ENCODE measurements around the gene SMARCC2. TPM values are rescaled to one million over a fixed set of nuclear protein-coding genes. Genes with fewer than 3 reads are reported as not detected.

SMARCC2 gene
- total and polyA plus RNA-seq, 9 of the 15 experiments (the other 6 are each of a cell fraction or from before 2014, with no cell fraction given) = 11.9 to 86.0 (median 36.6) TPM

GRCh38 chr12:56117778-56118687, 71.2 kb downstream of the SMARCC2 start, which contains the start of gene ZC3H10 (continued):
- TF ChIP-seq ZNF609 (CRISPR knock-in tag; IDR thresholded peaks at IDR 0.05; ENCODE audit: borderline replicate concordance) (peak; percentile 96; the same call in 1 of the 2 replicates), GTF2B (IDR thresholded peaks at IDR 0.05; ENCODE audit: extremely low read depth, insufficient read length) (peak; percentile 44), AFF1 (IDR thresholded peaks at IDR 0.05; ENCODE audit: low read depth in 1 of 2, partially characterized antibody in 2 of 2) (peak in 1 of 2 experiments; percentile 32), TSC22D4 (tag; IDR thresholded peaks at IDR 0.05) (no peak)
- TF ChIP-seq, protein P1, sequence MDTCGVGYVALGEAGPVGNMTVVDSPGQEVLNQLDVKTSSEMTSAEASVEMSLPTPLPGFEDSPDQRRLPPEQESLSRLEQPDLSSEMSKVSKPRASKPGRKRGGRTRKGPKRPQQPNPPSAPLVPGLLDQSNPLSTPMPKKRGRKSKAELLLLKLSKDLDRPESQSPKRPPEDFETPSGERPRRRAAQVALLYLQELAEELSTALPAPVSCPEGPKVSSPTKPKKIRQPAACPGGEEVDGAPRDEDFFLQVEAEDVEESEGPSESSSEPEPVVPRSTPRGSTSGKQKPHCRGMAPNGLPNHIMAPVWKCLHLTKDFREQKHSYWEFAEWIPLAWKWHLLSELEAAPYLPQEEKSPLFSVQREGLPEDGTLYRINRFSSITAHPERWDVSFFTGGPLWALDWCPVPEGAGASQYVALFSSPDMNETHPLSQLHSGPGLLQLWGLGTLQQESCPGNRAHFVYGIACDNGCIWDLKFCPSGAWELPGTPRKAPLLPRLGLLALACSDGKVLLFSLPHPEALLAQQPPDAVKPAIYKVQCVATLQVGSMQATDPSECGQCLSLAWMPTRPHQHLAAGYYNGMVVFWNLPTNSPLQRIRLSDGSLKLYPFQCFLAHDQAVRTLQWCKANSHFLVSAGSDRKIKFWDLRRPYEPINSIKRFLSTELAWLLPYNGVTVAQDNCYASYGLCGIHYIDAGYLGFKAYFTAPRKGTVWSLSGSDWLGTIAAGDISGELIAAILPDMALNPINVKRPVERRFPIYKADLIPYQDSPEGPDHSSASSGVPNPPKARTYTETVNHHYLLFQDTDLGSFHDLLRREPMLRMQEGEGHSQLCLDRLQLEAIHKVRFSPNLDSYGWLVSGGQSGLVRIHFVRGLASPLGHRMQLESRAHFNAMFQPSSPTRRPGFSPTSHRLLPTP (IDR thresholded peaks at IDR 0.05; ENCODE audit: borderline replicate concordance, extremely low read depth, insufficient read length) = no peak

Measured in K562 (cell line).